Measurements from ENCODE around the gene IRS1. TPM values are rescaled to one million over a fixed set of nuclear protein-coding genes. Genes with fewer than 3 reads are reported as not detected.

The IRS1 gene
- polyA plus RNA-seq, 1 of the 3 experiments (the other 2 are of a cell fraction), result 16.5 TPM

DNA sequence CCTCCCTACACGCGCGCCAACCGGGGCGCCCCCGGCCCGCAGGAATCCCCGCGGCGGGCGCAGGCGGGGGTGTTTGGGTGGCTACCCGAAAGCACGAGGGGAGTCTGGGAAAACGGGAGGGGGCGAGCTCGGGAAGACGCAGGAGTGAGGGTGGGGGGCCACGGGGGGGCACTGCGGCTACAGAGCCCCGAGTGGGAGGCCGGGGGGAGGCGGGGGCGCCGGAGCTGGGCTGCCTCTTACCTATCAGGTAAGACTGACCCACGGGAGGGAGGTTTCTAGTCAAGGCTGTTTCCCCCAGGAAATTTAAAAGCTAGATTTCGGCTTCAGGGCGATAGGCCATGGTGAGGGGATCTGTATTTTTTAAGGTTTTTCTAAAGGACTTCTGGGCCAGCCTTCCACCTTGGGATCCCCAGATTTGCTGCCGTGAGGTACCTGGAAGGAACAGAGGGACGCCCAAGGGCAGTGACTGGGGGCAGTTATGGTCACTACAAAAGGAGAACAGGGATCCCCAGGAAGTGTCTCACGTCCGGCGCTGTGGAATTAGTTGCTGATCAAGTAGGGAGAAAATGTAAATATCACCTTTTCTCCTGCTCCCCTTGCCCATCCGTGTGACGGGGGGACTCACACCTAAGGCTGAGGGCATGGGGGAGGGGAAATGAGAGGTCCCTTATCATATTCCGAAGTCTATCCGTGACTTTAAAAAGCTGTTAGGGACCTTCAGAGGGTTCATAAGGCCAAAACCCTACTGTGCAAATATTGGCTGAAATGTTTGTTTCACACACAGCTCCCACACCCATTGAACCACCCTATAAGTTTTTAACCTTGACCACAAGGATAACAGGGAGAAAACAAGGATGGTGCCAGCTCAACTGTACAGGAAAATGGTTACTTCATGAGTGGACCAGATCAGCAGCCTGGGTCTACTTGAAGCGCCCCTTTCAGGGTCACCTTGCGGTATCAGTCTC is 638 bp upstream of the IRS1 start:
- 12% methylated on average over 23 of the region's 39 CpGs for WGBS (ENCODE audit: low lambda C conversion rate)
- peaks cover 0 to 25% of the 10 kb centered on the region in 2 experiments for H3K36me3 ChIP-seq (replicated peaks in 1 of 2; ENCODE audit: control insufficient read depth in 1 of 2, insufficient read depth in 2 of 2, low read length in 1 of 2)

More for the DNA sequence above, 638 bp upstream of the IRS1 start:
- POLR2A ChIA-PET, result interaction anchor here (1.1 kb wide), 1 partner anchor 911 kb away, joined by 3 read pairs; no protein-coding TSS in a partner anchor
- Histone ChIP-seq H3K9ac (peak overlapping the region; percentile 91; the same call in 1 of the 2 replicates), H3K9me2 (no peaks in the 10 kb centered on the region), H2AFZ (ENCODE audit: low read depth) (peak overlapping the region; percentile 68), H4K20me1 (ENCODE audit: insufficient read depth) (peaks cover 10% of the 10 kb centered on the region; the same call in 1 of the 2 replicates), H3K27me3 (ENCODE audit: insufficient read depth) (no peaks in the 10 kb centered on the region), H3K4me1 (ENCODE audit: control insufficient read depth in 1 of 2, insufficient read depth in 2 of 2, low read depth in 1 of 2, low read length in 1 of 2) (peaks cover 3 to 10% of the 10 kb centered on the region in 2 experiments; a peak in 3 of 4 replicates), H3K79me2 (ENCODE audit: insufficient read depth) (peaks cover 43% of the 10 kb centered on the region), H3K27ac (ENCODE audit: low read depth in 2 of 2, low read length in 1 of 2) (peak overlapping the region; percentile 62 to 69), H3F3A (replicated peaks; ENCODE audit: insufficient read depth) (peaks cover 10% of the 10 kb centered on the region), H3K9me3 (no peaks in the 10 kb centered on the region), H3K4me3 (ENCODE audit: low read depth in 2 of 2, low read length in 1 of 2) (peak overlapping the region; percentile 79 to 90), H3K4me2 (peak overlapping the region; percentile 74)
- no peak for TF ChIP-seq EP300 (IDR thresholded peaks at IDR 0.05; ENCODE audit: borderline replicate concordance in 1 of 2, low read depth in 1 of 2, low read length in 1 of 2)
- TF ChIP-seq, protein P1, sequence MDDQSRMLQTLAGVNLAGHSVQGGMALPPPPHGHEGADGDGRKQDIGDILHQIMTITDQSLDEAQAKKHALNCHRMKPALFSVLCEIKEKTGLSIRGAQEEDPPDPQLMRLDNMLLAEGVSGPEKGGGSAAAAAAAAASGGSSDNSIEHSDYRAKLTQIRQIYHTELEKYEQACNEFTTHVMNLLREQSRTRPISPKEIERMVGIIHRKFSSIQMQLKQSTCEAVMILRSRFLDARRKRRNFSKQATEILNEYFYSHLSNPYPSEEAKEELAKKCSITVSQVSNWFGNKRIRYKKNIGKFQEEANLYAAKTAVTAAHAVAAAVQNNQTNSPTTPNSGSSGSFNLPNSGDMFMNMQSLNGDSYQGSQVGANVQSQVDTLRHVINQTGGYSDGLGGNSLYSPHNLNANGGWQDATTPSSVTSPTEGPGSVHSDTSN (IDR thresholded peaks at IDR 0.05), result no peak
- TF ChIP-seq RAD21 (IDR thresholded peaks at IDR 0.05; ENCODE audit: low read length), result no peak
- TF ChIP-seq, protein P2, sequence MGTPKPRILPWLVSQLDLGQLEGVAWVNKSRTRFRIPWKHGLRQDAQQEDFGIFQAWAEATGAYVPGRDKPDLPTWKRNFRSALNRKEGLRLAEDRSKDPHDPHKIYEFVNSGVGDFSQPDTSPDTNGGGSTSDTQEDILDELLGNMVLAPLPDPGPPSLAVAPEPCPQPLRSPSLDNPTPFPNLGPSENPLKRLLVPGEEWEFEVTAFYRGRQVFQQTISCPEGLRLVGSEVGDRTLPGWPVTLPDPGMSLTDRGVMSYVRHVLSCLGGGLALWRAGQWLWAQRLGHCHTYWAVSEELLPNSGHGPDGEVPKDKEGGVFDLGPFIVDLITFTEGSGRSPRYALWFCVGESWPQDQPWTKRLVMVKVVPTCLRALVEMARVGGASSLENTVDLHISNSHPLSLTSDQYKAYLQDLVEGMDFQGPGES (IDR thresholded peaks at IDR 0.05; ENCODE audit: low read depth, low read length), result no peak
- TF ChIP-seq, protein P3, sequence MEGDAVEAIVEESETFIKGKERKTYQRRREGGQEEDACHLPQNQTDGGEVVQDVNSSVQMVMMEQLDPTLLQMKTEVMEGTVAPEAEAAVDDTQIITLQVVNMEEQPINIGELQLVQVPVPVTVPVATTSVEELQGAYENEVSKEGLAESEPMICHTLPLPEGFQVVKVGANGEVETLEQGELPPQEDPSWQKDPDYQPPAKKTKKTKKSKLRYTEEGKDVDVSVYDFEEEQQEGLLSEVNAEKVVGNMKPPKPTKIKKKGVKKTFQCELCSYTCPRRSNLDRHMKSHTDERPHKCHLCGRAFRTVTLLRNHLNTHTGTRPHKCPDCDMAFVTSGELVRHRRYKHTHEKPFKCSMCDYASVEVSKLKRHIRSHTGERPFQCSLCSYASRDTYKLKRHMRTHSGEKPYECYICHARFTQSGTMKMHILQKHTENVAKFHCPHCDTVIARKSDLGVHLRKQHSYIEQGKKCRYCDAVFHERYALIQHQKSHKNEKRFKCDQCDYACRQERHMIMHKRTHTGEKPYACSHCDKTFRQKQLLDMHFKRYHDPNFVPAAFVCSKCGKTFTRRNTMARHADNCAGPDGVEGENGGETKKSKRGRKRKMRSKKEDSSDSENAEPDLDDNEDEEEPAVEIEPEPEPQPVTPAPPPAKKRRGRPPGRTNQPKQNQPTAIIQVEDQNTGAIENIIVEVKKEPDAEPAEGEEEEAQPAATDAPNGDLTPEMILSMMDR (IDR thresholded peaks at IDR 0.05), result peak; percentile 47
- CTCF ChIA-PET, result interaction anchor here (0.7 to 4.0 kb wide), 35 partner anchors 11 to 1618 kb away, joined by 3 to 28 read pairs (median 3); partner anchors contain the start of gene RHBDD1
- DNase-seq, result peak; percentile 25
